BJ (cell line): ENCODE measurements around the gene KRTCAP2. TPM values are rescaled to one million over a fixed set of nuclear protein-coding genes. Genes with fewer than 3 reads are reported as not detected.
"Not testable (repeated sequence)": the region's sequence is repeated elsewhere in the genome, so short reads cannot be mapped to it uniquely, and the experiment has no call there.

Experiments used
- CTCF ChIA-PET: fragments of 350-600 bp; formaldehyde crosslinking; extraction: SDS; loops from one replicate; lab custom pipeline; 2021; ENCODE audit warnings: antibody characterized with exemption, inconsistent platforms; lab: Yijun Ruan, JAX
- POLR2A ChIA-PET: fragments of 300-600 bp; sonication (Branson Sonifier 250); formaldehyde crosslinking; extraction: SDS; loops from one replicate; lab custom pipeline; 2021; ENCODE audit warnings: antibody characterized with exemption; lab: Charles Lee
- DNase-seq: peaks from one replicate; pipeline ENCODE4 v3.0.0-alpha.2; 2011; ENCODE audit warnings: low read depth
- H3K27me3 ChIP-seq: 2 replicates; pipeline ENCODE4 v1.6.0; 2011; ENCODE audit warnings: low read length; ENCODE audit not compliant: control insufficient read depth, insufficient read depth
- H3K36me3 ChIP-seq: 2 replicates; pipeline ENCODE4 v1.5.1; 2011; ENCODE audit warnings: low read length; ENCODE audit not compliant: control insufficient read depth, insufficient read depth
- H3K4me3 ChIP-seq: 2 replicates; pipeline ENCODE4 v1.5.1; 2011; ENCODE audit warnings: low read depth, mild to moderate bottlenecking, control low read depth, low read length
- CTCF ChIP-seq: IDR thresholded peaks from 2 replicates; pipeline ENCODE4 v1.5.1; 2011; ENCODE audit warnings: low read depth, mild to moderate bottlenecking, control low read depth, inconsistent platforms, low read length, moderate library complexity; ENCODE audit not compliant: insufficient read depth
- polyA plus RNA-seq: library from polyadenylated mRNA; depleted of rRNA; stranded (reverse); fragments of >200 nt; gene quantifications from 2 replicates; pipeline ENCODE4 v1.2.3, GENCODE V29; 2011

The KRTCAP2 gene
- polyA plus RNA-seq, 1 experiment: 225 TPM

- TF ChIP-seq CTCF: no peak
- Histone ChIP-seq H3K4me3 (peak overlapping the region; percentile 64), H3K27me3 (no peaks in the 10 kb centered on the region), H3K36me3 (peaks cover 5% of the 10 kb centered on the region)
- ChIA-PET CTCF (interaction anchor here (0.7 to 7.5 kb wide), 11 partner anchors 9 to 865 kb away, joined by 3 to 147 read pairs (median 6); partner anchors contain the start of genes KRTCAP2, MTX1, THBS3 and TRIM46), POLR2A (no interaction called here)
- DNase-seq: no peak
Measured at GRCh38 chr1:155192346-155193274, 19.5 kb upstream of the KRTCAP2 start.

GRCh38 chr1:155191904-155192303 is 18.8 kb upstream of the KRTCAP2 start:
- peaks cover 3% of the 10 kb centered on the region for H3K36me3 ChIP-seq
- ChIA-PET CTCF (interaction anchor here (2.2 to 7.5 kb wide), 3 partner anchors 8 to 15 kb away, joined by 12 to 147 read pairs (median 79); partner anchors contain the start of genes KRTCAP2, MTX1, THBS3 and TRIM46), POLR2A (no interaction called here)
- H3K27me3 ChIP-seq: no peaks in the 10 kb centered on the region
- DNase-seq: no peak
- TF ChIP-seq CTCF: no peak
- H3K4me3 ChIP-seq: no peak overlapping the region

- POLR2A ChIA-PET, DNase-seq, H3K4me3 ChIP-seq, CTCF ChIA-PET, H3K36me3 ChIP-seq, H3K27me3 ChIP-seq: not testable (repeated sequence)
Measured at GRCh38 chr1:155189926-155190325, 16.8 kb upstream of the KRTCAP2 start.

- DNase-seq: no peak
- CTCF ChIA-PET: interaction anchor here (5.2 kb wide), 1 partner anchor 12 kb away, joined by 32 read pairs; no protein-coding TSS in a partner anchor
- Histone ChIP-seq H3K4me3 (no peak overlapping the region), H3K36me3 (no peaks in the 10 kb centered on the region), H3K27me3 (no peaks in the 10 kb centered on the region)
- POLR2A ChIA-PET: no interaction called here
- no peak for TF ChIP-seq CTCF
Measured at GRCh38 chr1:155188268-155188667, 15.2 kb upstream of the KRTCAP2 start.

GRCh38 chr1:155187456-155187891 is 14.4 kb upstream of the KRTCAP2 start:
- POLR2A ChIA-PET: no interaction called here
- TF ChIP-seq CTCF: no peak
- CTCF ChIA-PET: interaction anchor here (5.2 kb wide), 1 partner anchor 12 kb away, joined by 32 read pairs; no protein-coding TSS in a partner anchor
- Histone ChIP-seq H3K27me3 (no peaks in the 10 kb centered on the region), H3K4me3 (no peak overlapping the region), H3K36me3 (no peaks in the 10 kb centered on the region)
- no peak for DNase-seq
